GM19397 (cell line): ENCODE data around the gene DGAT2.

Source experiments
- ATAC-seq: cut with Tn5 transposase; IDR thresholded peaks from one replicate; pipeline ENCODE4 v1.9.1; 2021; ENCODE audit warnings: mild to moderate bottlenecking, moderate library complexity; ENCODE audit not compliant: unreplicated experiment

Gene DGAT2

GRCh38 chr11:75777461-75778110 lies 9.0 kb downstream of the DGAT2 start:
- no peak for ATAC-seq

GRCh38 chr11:75778962-75779361 lies 10.4 kb downstream of the DGAT2 start:
- no peak for ATAC-seq

GRCh38 chr11:75779960-75780359 lies 11.4 kb downstream of the DGAT2 start:
- no peak for ATAC-seq

- no peak for ATAC-seq
Measured at GRCh38 chr11:75780888-75781287, 12.3 kb downstream of the DGAT2 start.

- no peak for ATAC-seq
Measured at GRCh38 chr11:75781296-75781695, 12.7 kb downstream of the DGAT2 start.

GRCh38 chr11:75781831-75782230 lies 13.3 kb downstream of the DGAT2 start:
- no peak for ATAC-seq

GRCh38 chr11:75782540-75783263 lies 14.1 kb downstream of the DGAT2 start:
- ATAC-seq, result no peak

GRCh38 chr11:75783416-75784084 lies 15.0 kb downstream of the DGAT2 start:
- no peak for ATAC-seq

GRCh38 chr11:75784085-75784478 lies 15.5 kb downstream of the DGAT2 start:
- ATAC-seq, result no peak

- ATAC-seq, result no peak
Measured at GRCh38 chr11:75784506-75784905, 15.9 kb downstream of the DGAT2 start.

GRCh38 chr11:75785187-75785586 lies 16.6 kb downstream of the DGAT2 start:
- no peak for ATAC-seq

- peak; percentile 79 for ATAC-seq
Measured at GRCh38 chr11:75786101-75786736, 17.6 kb downstream of the DGAT2 start.

GRCh38 chr11:75789521-75789920 lies 20.9 kb downstream of the DGAT2 start:
- no peak for ATAC-seq

- ATAC-seq, result no peak
Measured at GRCh38 chr11:75790986-75791385, 22.4 kb downstream of the DGAT2 start.

- ATAC-seq, result no peak
Measured at GRCh38 chr11:75792127-75792731, 23.7 kb downstream of the DGAT2 start.

- ATAC-seq, result no peak
Measured at GRCh38 chr11:75792997-75793800, 24.6 kb downstream of the DGAT2 start.

- no peak for ATAC-seq
Measured at GRCh38 chr11:75793966-75794365, 25.4 kb downstream of the DGAT2 start.

- ATAC-seq, result no peak
Measured at GRCh38 chr11:75795276-75796090, 26.9 kb downstream of the DGAT2 start.

GRCh38 chr11:75796091-75796435 lies 27.5 kb downstream of the DGAT2 start:
- ATAC-seq, result no peak

GRCh38 chr11:75797116-75797515 lies 28.5 kb downstream of the DGAT2 start:
- no peak for ATAC-seq
